SK-N-DZ (cell line): ENCODE measurements around the gene DOHH.

Experiments used
- DNase-seq: peaks from one replicate; pipeline ENCODE4 v3.0.0-alpha.2; 2015; ENCODE audit warnings: low spot score

Gene DOHH

GRCh38 chr19:3478409-3479176 is 21.9 kb downstream of the DOHH start:
- no peak for DNase-seq

DNA sequence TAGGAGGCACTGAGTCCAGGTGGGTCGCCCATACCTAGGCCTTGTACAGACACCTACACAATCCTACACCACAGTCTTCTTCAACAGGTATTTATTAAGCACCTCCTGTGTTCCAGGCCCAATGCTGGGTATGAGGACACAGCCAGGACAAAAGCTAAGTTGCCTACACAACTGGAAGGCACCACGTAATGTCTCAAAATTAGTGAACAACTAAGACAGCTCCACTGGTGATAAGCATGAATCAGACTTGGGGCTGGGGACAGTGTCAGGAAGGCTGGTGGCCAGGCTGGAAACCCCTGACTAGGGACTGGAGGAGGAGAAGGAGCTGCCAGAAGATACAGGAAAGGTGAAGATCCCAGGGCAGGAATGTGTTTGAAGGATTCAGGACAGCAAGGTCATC is 22.5 kb downstream of the DOHH start:
- no peak for DNase-seq

GRCh38 chr19:3477506-3477905 is 23.0 kb downstream of the DOHH start:
- DNase-seq, result no peak

GRCh38 chr19:3476830-3477229 is 23.6 kb downstream of the DOHH start:
- no peak for DNase-seq

DNA sequence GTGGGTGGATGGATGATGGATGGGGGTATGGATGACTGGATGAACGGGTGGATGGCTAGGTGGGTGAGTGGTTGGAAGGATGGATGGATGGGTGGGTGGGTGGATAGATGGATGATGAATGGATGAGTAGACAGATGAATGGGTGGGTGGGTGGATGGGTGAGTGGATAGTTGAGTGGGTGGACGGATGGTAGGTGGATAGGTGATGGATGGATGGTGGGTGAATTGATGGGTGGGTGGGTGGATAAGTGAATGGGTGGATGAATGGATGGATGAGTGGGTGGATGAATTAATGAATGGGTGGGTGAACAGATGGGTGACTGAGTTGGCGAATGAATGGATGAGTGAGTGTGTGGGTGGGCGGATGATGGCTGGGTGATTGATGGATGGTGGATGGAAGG is 25.0 kb downstream of the DOHH start:
- no peak for DNase-seq

- DNase-seq, result no peak
Measured at GRCh38 chr19:3474614-3475013, 25.9 kb downstream of the DOHH start.

DNA sequence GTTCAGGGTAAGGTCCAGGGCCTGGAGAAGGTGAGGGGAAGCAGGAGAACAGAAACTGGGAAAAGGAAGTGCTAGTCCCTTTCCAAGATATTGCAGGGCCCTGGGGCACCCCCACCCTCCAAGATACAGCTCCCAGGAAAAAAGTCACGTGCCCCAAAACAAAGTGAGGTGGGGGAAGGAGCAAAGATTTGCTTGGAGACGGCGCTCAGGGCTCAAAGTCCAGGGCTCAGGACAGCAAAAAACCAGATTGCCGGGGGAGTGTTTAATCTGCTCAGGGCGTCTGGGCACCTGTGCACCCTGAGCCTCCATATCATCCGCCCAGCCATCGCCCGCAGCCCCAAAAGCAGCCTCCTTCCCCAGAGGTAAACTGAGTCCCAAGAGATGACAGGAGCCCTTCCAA is 26.5 kb downstream of the DOHH start:
- no peak for DNase-seq

- no peak for DNase-seq
Measured at GRCh38 chr19:3471954-3472655, 28.4 kb downstream of the DOHH start.

DNA sequence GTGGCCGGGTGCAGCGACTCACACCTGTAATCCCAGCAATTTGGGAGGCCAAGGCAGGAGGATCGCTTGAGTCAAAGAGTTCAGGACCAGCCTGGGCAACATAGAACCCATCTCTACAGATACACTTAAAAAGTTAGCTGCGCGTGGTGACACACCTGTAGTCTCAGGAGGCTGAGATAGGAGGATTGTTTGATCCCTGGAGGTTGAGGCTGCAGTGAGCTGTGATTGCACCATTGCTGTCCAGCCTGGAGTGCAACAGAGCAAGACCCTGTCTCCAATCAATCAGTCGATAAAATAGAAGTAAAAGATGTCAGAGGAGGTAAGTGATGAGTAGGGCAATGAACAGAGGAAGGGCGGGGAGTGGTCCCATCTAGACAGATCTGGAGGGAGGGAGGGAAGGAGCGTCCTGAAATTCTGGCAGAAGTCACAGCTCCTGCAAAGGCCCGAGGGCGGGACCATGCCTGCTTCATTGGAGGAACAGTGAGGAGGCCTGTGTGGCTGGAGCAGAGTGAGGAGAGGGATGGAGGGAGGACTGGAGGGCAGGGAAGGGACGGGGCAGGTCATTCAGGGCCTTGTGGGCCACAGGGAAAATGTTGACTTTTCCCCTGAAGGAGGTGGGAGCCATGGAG is 29.9 kb downstream of the DOHH start:
- no peak for DNase-seq

- no peak for DNase-seq
Measured at GRCh38 chr19:3469638-3470499, 30.6 kb downstream of the DOHH start.

DNA sequence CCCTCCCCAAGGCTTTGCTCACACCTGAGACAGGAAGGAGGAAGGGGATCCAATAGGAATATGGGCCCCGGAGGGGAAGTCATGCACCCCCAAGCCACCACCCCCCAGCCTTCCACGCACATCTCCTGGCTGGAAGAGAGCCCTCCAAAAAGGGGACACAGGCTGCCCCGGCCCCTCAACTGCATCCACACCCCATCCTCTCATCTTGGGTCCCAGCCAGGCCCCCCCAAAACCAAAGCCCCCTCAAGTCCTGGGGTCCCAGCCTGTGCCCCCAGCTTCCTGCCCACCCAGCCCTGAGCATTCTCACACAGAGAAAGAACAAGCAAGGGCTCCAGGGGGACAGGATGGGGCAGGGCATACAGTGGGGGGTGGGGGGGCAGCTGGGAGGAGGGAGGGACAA is 32.3 kb downstream of the DOHH start:
- no peak for DNase-seq

DNA sequence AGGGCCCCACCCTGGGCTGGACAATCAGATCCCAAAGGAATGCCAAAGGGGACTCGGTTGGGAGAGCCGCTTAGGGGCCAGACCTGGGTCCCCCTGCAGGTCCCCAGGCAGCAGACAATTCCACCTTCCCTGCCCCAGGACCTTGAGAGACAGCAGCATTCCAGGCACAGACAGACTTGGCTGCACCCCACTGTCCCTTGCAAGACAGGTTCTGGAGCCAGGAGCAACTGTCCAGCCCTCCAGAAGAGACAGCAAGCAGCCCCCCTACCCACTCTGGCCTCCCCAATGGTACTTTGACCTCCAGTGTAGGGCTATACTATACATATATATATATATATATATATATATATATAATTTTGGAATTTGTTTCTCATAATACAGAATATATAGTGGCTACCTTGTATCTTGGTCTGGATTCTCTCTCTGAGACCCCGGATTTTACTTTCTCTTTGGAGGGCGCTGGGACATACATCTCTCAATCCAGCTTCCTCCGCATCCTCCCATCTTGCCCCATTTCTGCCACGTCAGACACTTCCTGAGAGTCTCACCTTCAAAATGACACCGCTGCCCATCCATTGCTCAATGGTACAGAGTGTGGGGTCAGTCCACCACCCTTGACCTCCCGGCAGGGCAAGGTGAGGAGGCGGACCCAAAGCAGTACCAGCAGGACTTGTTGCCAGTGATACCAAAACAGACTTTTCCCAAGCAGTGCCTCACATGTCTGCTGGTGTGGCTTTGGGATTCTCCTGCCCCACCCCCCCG is 32.9 kb downstream of the DOHH start:
- no peak for DNase-seq

DNA sequence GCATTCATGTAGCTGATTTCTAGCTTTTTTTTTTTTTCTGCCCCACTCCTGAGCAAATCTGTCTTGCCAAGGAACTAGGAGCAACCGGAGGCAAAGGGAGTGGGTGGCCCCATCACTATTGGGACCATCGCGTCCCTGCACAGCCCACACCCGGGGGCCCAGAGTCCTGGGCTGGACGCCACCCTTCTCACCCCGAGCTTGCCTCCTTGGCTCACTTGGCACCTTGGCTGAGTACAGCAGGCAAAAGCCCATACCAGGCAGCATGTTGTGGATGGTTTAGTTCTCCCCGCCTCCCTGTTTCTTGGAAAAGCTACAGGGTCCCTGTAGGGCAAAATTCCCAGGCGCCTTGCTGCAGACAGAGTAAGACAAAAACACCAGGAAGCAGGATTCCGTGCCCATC is 33.8 kb downstream of the DOHH start:
- no peak for DNase-seq

DNA sequence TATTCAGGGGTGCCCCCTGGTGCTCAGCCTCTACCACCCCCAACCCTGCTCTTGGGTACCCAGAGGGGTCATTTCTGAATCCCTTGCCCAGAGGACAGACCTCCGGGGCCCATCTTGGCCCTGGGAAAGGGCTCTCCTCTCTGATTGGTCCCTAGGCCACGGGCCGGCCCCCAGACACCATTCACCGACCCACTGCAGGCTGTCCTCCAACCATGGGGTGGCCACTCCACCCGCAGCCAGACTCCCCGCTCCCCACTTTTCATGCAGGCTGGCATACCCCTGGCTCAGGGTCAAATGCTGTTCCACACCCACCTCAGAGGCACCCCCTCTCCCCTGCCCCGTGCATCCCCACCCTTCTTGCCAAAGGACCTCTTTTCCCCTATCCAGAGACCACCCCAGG is 34.9 kb downstream of the DOHH start:
- DNase-seq, result no peak

- DNase-seq, result no peak
Measured at GRCh38 chr19:3464587-3465235, 35.8 kb downstream of the DOHH start.

- DNase-seq, result no peak
Measured at GRCh38 chr19:3463714-3464586, 36.5 kb downstream of the DOHH start.

- DNase-seq, result no peak
Measured at GRCh38 chr19:3462991-3463713, 37.3 kb downstream of the DOHH start.

GRCh38 chr19:3459965-3460582 is 40.4 kb downstream of the DOHH start:
- DNase-seq, result no peak
